ENCODE measurements around the gene CAMKMT. TPM values are rescaled to one million over a fixed set of nuclear protein-coding genes. Genes with fewer than 3 reads are reported as not detected.

Gene CAMKMT
- total and polyA plus RNA-seq, 2 experiments from 2014 or later: 26.5 to 29.5 TPM

DNA sequence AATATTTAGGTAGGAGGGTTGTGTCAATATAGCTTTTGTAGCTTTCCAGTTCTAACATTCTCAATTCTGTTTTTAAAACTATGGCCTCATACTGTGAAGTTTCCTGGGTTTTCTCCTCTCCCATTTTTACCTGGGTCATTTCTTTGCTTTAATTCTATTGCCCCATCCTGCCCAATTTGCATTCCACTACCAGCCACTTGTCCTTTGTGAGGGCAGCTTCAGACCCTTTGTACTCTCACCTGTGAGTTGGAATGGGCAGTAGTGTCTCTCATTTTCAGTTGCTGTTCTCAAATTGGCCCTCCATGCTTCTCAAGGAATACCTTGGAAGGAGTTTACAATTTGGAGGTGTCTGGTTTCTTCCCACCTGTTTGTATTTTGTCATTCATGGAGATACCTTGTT lies 108.4 kb downstream of the CAMKMT start (continued):
- TF ChIP-seq, protein P1, sequence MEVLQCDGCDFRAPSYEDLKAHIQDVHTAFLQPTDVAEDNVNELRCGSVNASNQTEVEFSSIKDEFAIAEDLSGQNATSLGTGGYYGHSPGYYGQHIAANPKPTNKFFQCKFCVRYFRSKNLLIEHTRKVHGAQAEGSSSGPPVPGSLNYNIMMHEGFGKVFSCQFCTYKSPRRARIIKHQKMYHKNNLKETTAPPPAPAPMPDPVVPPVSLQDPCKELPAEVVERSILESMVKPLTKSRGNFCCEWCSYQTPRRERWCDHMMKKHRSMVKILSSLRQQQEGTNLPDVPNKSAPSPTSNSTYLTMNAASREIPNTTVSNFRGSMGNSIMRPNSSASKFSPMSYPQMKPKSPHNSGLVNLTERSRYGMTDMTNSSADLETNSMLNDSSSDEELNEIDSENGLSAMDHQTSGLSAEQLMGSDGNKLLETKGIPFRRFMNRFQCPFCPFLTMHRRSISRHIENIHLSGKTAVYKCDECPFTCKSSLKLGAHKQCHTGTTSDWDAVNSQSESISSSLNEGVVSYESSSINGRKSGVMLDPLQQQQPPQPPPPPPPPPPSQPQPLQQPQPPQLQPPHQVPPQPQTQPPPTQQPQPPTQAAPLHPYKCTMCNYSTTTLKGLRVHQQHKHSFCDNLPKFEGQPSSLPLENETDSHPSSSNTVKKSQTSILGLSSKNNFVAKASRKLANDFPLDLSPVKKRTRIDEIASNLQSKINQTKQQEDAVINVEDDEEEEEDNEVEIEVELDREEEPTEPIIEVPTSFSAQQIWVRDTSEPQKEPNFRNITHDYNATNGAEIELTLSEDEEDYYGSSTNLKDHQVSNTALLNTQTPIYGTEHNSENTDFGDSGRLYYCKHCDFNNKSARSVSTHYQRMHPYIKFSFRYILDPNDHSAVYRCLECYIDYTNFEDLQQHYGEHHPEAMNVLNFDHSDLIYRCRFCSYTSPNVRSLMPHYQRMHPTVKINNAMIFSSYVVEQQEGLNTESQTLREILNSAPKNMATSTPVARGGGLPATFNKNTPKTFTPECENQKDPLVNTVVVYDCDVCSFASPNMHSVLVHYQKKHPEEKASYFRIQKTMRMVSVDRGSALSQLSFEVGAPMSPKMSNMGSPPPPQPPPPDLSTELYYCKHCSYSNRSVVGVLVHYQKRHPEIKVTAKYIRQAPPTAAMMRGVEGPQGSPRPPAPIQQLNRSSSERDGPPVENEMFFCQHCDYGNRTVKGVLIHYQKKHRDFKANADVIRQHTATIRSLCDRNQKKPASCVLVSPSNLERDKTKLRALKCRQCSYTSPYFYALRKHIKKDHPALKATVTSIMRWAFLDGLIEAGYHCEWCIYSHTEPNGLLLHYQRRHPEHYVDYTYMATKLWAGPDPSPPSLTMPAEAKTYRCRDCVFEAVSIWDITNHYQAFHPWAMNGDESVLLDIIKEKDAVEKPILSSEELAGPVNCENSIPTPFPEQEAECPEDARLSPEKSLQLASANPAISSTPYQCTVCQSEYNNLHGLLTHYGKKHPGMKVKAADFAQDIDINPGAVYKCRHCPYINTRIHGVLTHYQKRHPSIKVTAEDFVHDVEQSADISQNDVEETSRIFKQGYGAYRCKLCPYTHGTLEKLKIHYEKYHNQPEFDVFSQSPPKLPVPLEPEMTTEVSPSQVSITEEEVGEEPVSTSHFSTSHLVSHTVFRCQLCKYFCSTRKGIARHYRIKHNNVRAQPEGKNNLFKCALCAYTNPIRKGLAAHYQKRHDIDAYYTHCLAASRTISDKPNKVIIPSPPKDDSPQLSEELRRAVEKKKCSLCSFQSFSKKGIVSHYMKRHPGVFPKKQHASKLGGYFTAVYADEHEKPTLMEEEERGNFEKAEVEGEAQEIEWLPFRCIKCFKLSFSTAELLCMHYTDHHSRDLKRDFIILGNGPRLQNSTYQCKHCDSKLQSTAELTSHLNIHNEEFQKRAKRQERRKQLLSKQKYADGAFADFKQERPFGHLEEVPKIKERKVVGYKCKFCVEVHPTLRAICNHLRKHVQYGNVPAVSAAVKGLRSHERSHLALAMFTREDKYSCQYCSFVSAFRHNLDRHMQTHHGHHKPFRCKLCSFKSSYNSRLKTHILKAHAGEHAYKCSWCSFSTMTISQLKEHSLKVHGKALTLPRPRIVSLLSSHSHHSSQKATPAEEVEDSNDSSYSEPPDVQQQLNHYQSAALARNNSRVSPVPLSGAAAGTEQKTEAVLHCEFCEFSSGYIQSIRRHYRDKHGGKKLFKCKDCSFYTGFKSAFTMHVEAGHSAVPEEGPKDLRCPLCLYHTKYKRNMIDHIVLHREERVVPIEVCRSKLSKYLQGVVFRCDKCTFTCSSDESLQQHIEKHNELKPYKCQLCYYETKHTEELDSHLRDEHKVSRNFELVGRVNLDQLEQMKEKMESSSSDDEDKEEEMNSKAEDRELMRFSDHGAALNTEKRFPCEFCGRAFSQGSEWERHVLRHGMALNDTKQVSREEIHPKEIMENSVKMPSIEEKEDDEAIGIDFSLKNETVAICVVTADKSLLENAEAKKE (CRISPR knock-in tag; IDR thresholded peaks at IDR 0.05): peak; percentile 99
- TF ChIP-seq POLR2AphosphoS5 (IDR thresholded peaks at IDR 0.05; ENCODE audit: low read depth): 0 out of 2 replicates have a peak, but pooled peaks have one; percentile 23
- no peak for TF ChIP-seq EZH2 (IDR thresholded peaks at IDR 0.05; ENCODE audit: low read depth, unreplicated experiment)
- peak; percentile 75; the same call in 1 of the 2 replicates for TF ChIP-seq ZNF114 (CRISPR knock-in tag; IDR thresholded peaks at IDR 0.05)
- no peak for TF ChIP-seq CREB1 (CRISPR knock-in tag; IDR thresholded peaks at IDR 0.05; ENCODE audit: low read depth)

DNA sequence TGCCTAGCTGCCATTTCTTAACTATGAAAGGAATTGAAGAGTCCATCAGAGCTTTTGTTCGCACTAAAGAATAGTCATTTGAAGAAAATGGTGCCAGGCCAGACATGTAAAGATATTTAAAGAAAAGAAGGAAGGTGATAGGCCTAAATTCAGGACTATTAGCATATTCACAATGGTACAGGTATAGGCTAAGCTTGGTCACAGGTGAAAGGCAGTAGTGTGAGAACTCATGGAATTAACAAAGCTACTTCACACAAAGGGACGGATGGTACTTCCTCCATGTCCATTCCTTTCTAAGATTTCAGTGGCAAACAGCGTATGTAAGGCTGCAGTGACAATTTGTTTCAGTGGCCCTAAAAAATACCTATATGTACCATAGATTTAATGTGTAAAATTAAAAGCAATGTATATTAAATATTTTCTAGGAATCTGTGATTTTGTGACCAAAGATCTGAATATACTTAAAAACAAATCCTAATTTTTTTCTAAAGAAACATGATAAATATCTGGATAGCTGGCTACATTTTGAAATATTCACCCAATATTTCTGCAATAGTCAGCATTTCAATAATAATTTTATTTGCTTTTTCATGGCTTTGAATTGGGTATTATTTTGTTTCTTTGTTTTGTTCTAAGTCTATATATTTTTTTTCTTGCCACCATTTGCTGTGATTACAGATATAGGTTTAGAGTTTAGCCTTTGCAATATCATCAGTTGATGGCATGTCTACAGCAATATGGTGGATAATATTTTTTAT lies 116.1 kb downstream of the CAMKMT start:
- Mint-ChIP-seq H3K27me3 (ENCODE audit: insufficient read depth, low read depth, poor library complexity) (no peaks in the 10 kb centered on the region), H3K27ac (no peak overlapping the region), H3K4me1 (peaks cover 28% of the 10 kb centered on the region; the same call in 2 of the 3 replicates), H3K4me3 (no peak overlapping the region), H3K9me3 (no peaks in the 10 kb centered on the region), H3K36me3 (ENCODE audit: low read depth) (no peaks in the 10 kb centered on the region)
- peak overlapping the region; percentile 52 for H3K27ac ChIP-seq (ENCODE audit: low read depth)
- no peak overlapping the region for H3K4me2 ChIP-seq
- H3F3A ChIP-seq (replicated peaks; ENCODE audit: low read depth): no peaks in the 10 kb centered on the region
- ATAC-seq (peak; percentile 74), DNase-seq (ENCODE audit: low spot score) (peak; percentile 59)
- H3K27me3 ChIP-seq (ENCODE audit: insufficient read depth): no peaks in the 10 kb centered on the region
- no peaks in the 10 kb centered on the region for H3K9me2 ChIP-seq (ENCODE audit: insufficient read depth)
- H2AFZ ChIP-seq: no peak overlapping the region
- no peak overlapping the region for H3K4me3 ChIP-seq
- peaks cover 5% of the 10 kb centered on the region; the same call in 1 of the 2 replicates for H3K79me2 ChIP-seq (replicated peaks; ENCODE audit: insufficient read depth)
- H3K4me1 ChIP-seq (ENCODE audit: insufficient read depth): peaks cover 5% of the 10 kb centered on the region; the same call in 1 of the 2 replicates
- no peaks in the 10 kb centered on the region for H4K20me1 ChIP-seq (replicated peaks; ENCODE audit: insufficient read depth)
- no peaks in the 10 kb centered on the region for H3K36me3 ChIP-seq (ENCODE audit: insufficient read depth)
- TF ChIP-seq NANOG (IDR thresholded peaks at IDR 0.05; ENCODE audit: borderline replicate concordance) (no peak), CREB1 (CRISPR knock-in tag; IDR thresholded peaks at IDR 0.05; ENCODE audit: low read depth) (no peak), STAT1 (IDR thresholded peaks at IDR 0.05; ENCODE audit: unreplicated experiment) (no peak), JUNB (IDR thresholded peaks at IDR 0.05; ENCODE audit: unreplicated experiment) (no peak)
- TF ChIP-seq, protein P1 (CRISPR knock-in tag; IDR thresholded peaks at IDR 0.05): no peak

All from GM23338 (cell line).